KG1 (cell line): ENCODE results near the gene SUMO2.
"Not testable (repeated sequence)": the region's sequence is repeated elsewhere in the genome, so short reads cannot be mapped to it uniquely, and the experiment has no call there.

ENCODE experiments used
- DNase-seq: peaks from one replicate; lab custom pipeline; 2025; lab: John Stamatoyannopoulos, UW

The SUMO2 gene

GRCh38 chr17:75182569-75183436 lies at the start of gene SUMO2:
TSS of gene SUMO2 (minus strand) at chr17:75182959. CDS start at chr17:75182834, 125 bp downstream.
- DNase-seq, result peak; percentile 92

- DNase-seq, result no peak
Measured at GRCh38 chr17:75231741-75232464, 49.1 kb upstream of the SUMO2 start.

GRCh38 chr17:75231071-75231470 lies 48.3 kb upstream of the SUMO2 start:
- no peak for DNase-seq

GRCh38 chr17:75228847-75229246 lies 46.1 kb upstream of the SUMO2 start:
- no peak for DNase-seq

GRCh38 chr17:75228305-75228704 lies 45.5 kb upstream of the SUMO2 start:
- DNase-seq, result no peak

- DNase-seq, result no peak
Measured at GRCh38 chr17:75227729-75228128, 45.0 kb upstream of the SUMO2 start.

GRCh38 chr17:75225016-75225415 lies 42.3 kb upstream of the SUMO2 start:
- no peak for DNase-seq

- DNase-seq, result no peak
Measured at GRCh38 chr17:75219815-75220214, 37.1 kb upstream of the SUMO2 start.

- no peak for DNase-seq
Measured at GRCh38 chr17:75218131-75218530, 35.4 kb upstream of the SUMO2 start.

- DNase-seq, result no peak
Measured at GRCh38 chr17:75209061-75209460, 26.3 kb upstream of the SUMO2 start.

- no peak for DNase-seq
Measured at GRCh38 chr17:75208161-75208560, 25.4 kb upstream of the SUMO2 start.

GRCh38 chr17:75207760-75208159 lies 25.0 kb upstream of the SUMO2 start:
- no peak for DNase-seq

GRCh38 chr17:75207050-75207407 lies 24.3 kb upstream of the SUMO2 start:
- not testable (repeated sequence) for DNase-seq

- no peak for DNase-seq
Measured at GRCh38 chr17:75205793-75206163, 23.0 kb upstream of the SUMO2 start.

- peak; percentile 89 for DNase-seq
Measured at GRCh38 chr17:75205037-75205792, 22.5 kb upstream of the SUMO2 start, which contains the start of gene NUP85. TSS of gene NUP85 (plus strand) at chr17:75205679. CDS start at chr17:75205762, 83 bp downstream.

- DNase-seq, result no peak
Measured at GRCh38 chr17:75199886-75200618, 17.3 kb upstream of the SUMO2 start.

GRCh38 chr17:75194879-75195278 lies 12.1 kb upstream of the SUMO2 start:
- DNase-seq, result no peak

GRCh38 chr17:75191584-75191983 lies 8.8 kb upstream of the SUMO2 start:
- no peak for DNase-seq

- no peak for DNase-seq
Measured at GRCh38 chr17:75188614-75189013, 5.9 kb upstream of the SUMO2 start.

- DNase-seq, result no peak
Measured at GRCh38 chr17:75183999-75184884, 1.5 kb upstream of the SUMO2 start.

GRCh38 chr17:75182319-75182568 lies 515 bp downstream of the SUMO2 start:
- no peak for DNase-seq
